K562 (cell line): ENCODE results near the gene LSR. TPM values are rescaled to one million over a fixed set of nuclear protein-coding genes. Genes with fewer than 3 reads are reported as not detected.
A peak's percentile ranks its signal among the peaks of the same experiment; 100 is the strongest.

Experiments
- HDAC1 ChIP-seq, 2 experiments: fragments of 450-650 bp; IDR thresholded peaks; 2 replicates each; pipeline ENCODE4 v1.6.1; 2016 to 2017; ENCODE audit warnings: inconsistent platforms in 1 of 2, mild to moderate bottlenecking in 1 of 2, moderate library complexity in 1 of 2
- ILK ChIP-seq: fragments of 450-650 bp; IDR thresholded peaks from 2 replicates; pipeline ENCODE4 v1.6.1; 2016; ENCODE audit warnings: missing genetic modification characterization, low read depth, mild to moderate bottlenecking, missing compliant biosample characterization, moderate library complexity, borderline replicate concordance
- KDM1A ChIP-seq, 2 experiments: fragments of 450-650 bp; IDR thresholded peaks; 2 replicates each; pipeline ENCODE4 v1.6.1; 2016; ENCODE audit warnings: mild to moderate bottlenecking in 2 of 2
- MNT ChIP-seq, 2 experiments: fragments of 450-650 bp; conservative IDR thresholded peaks; 2 replicates each; pipeline ENCODE4 v1.6.1; 2017; ENCODE audit warnings: mild to moderate bottlenecking in 2 of 2, moderate library complexity in 2 of 2
- REST ChIP-seq, 2 experiments: fragments of 450-650 bp; formaldehyde crosslinking in 1 of 2; IDR thresholded peaks; 2 replicates each; pipeline versions ENCODE4 v1.4.0 to v1.6.1; 2014 to 2020; ENCODE audit warnings: mild to moderate bottlenecking in 2 of 2, borderline replicate concordance in 1 of 2, low read depth in 1 of 2
- RNF219 ChIP-seq: fragments of 250-450 bp; sonication (Bioruptor Pico); IDR thresholded peaks from 2 replicates; pipeline ENCODE4 v1.5.0; 2022; ENCODE audit warnings: mild to moderate bottlenecking
- SREBF1 ChIP-seq: fragments of 150-350 bp; IDR thresholded peaks from 2 replicates; pipeline ENCODE4 v1.6.1; 2014; ENCODE audit warnings: antibody characterized with exemption, low read depth, low read length, borderline replicate concordance
- THAP12 ChIP-seq: fragments of 250-450 bp; sonication (Bioruptor Pico); IDR thresholded peaks from 2 replicates; pipeline ENCODE4 v1.9.0; 2021; ENCODE audit warnings: mild to moderate bottlenecking, inconsistent platforms
- ZKSCAN8 ChIP-seq: fragments of 200-800 bp; sonication (Bioruptor generic); IDR thresholded peaks from 2 replicates; pipeline ENCODE4 v1.6.1; 2016; ENCODE audit warnings: missing genetic modification characterization, missing compliant biosample characterization
- ZNF644 ChIP-seq: fragments of 200-800 bp; sonication (Bioruptor generic); IDR thresholded peaks from 2 replicates; pipeline ENCODE4 v1.6.1; 2016; ENCODE audit warnings: low read depth, missing genetic modification characterization, missing compliant biosample characterization
- polyA plus RNA-seq, 8 experiments: library from polyadenylated mRNA; depleted of rRNA in 4 of 8; stranded (reverse) in 5 of 8; unstranded in 3 of 8; fragments of >200 nt; fragmentation: Nextera tagmentation in 2 of 8; fragmentation: Illumina TruSeq in 1 of 8; extraction: Ambion mirVana in 2 of 8; extraction: Trizol in 1 of 8; gene quantifications; 2 replicates each; pipeline versions ENCODE4 v1.2.1 to v1.2.3, GENCODE V29; 2011 to 2014; ENCODE audit warnings: inconsistent platforms in 1 of 8, missing spikeins in 1 of 8
- total RNA-seq, 7 experiments: library from RNA; depleted of rRNA in 6 of 7; stranded (reverse); fragments of >200 nt in 6 of 7; fragmentation: Illumina TruSeq in 2 of 7; extraction: Trizol in 2 of 7; gene quantifications; 2 replicates each; pipeline versions ENCODE4 v1.2.1 to v1.2.3, GENCODE V29; 2011 to 2021; ENCODE audit warnings: low replicate concordance in 1 of 7

LSR gene
- total and polyA plus RNA-seq, 9 of the 15 experiments (the other 6 are each of a cell fraction or from before 2014, with no cell fraction given): 0.44 to 87.9 (median 28.0) TPM

GRCh38 chr19:35204799-35205732 lies 43.7 kb upstream of the LSR start (continued):
- TF ChIP-seq MNT (conservative IDR thresholded peaks at IDR 0.05) (no peak; a peak in 1 of 4 replicates), ZKSCAN8 (CRISPR knock-in tag) (peak; percentile 91), RNF219 (CRISPR knock-in tag) (peak; percentile 94), KDM1A (IDR thresholded peaks at IDR 0.05) (peak; percentile 68 to 85; a peak in 3 of 4 replicates), REST (IDR thresholded peaks at IDR 0.05; ENCODE audit: borderline replicate concordance) (no peak), REST (CRISPR knock-in tag; IDR thresholded peaks at IDR 0.05; ENCODE audit: low read depth) (peak; percentile 88), ZNF644 (peak; percentile 99), HDAC1 (IDR thresholded peaks at IDR 0.05) (peak in 1 of 2 experiments; percentile 76; a peak in 2 of 4 replicates), SREBF1 (no peak), ILK (tag) (peak; percentile 92), THAP12 (CRISPR knock-in tag) (no peak)
